ENCODE data around the gene TYRO3.

DNA sequence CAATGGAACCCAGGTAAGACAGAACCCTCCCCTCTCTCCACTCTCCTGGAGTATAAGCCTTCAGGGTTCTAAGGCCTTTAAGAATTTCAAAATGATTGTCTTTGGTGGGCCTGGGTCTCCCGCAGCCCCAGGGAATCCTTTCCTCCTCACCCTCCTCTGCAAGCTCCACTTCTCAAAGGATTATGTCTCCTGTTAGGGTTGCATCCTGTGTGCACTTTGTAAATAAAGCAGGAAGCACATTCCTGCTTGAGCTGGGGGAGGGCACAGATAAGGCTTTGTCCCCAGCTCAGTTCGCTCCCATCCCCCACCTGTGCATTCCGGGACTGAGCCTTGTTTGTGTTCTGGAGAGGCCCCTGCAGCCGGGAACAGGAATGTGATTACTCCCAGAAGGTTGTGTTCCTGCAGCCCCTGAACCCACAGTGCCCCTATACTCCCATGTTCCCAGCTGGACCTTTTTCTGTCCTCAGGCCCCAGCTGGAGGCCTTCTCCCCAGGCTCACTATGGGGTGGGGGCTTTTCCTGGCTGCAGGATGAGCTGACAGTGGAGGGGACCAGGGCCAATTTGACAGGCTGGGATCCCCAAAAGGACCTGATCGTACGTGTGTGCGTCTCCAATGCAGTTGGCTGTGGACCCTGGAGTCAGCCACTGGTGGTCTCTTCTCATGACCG is 9.5 kb downstream of the TYRO3 start:
- TF ChIP-seq, protein P1, sequence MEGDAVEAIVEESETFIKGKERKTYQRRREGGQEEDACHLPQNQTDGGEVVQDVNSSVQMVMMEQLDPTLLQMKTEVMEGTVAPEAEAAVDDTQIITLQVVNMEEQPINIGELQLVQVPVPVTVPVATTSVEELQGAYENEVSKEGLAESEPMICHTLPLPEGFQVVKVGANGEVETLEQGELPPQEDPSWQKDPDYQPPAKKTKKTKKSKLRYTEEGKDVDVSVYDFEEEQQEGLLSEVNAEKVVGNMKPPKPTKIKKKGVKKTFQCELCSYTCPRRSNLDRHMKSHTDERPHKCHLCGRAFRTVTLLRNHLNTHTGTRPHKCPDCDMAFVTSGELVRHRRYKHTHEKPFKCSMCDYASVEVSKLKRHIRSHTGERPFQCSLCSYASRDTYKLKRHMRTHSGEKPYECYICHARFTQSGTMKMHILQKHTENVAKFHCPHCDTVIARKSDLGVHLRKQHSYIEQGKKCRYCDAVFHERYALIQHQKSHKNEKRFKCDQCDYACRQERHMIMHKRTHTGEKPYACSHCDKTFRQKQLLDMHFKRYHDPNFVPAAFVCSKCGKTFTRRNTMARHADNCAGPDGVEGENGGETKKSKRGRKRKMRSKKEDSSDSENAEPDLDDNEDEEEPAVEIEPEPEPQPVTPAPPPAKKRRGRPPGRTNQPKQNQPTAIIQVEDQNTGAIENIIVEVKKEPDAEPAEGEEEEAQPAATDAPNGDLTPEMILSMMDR (IDR thresholded peaks at IDR 0.05): no peak
- TF ChIP-seq POLR2A (IDR thresholded peaks at IDR 0.05): no peak

Data from heart left ventricle (tissue), 13 donors.